Activated T-cell treated with anti-CD3 and anti-CD28 coated beads, Interleukin-2, amount 50 U/mL, for 48 hours (primary cell): ENCODE measurements around the gene CRY2.
A peak's percentile ranks its signal among the peaks of the same experiment; 100 is the strongest.
"Not testable (repeated sequence)": the region's sequence is repeated elsewhere in the genome, so short reads cannot be mapped to it uniquely, and the experiment has no call there.

Experiments used
- DNase-seq, 2 experiments: peaks; one replicate each; pipeline ENCODE4 v3.0.0-alpha.2; 2020

The CRY2 gene

DNA sequence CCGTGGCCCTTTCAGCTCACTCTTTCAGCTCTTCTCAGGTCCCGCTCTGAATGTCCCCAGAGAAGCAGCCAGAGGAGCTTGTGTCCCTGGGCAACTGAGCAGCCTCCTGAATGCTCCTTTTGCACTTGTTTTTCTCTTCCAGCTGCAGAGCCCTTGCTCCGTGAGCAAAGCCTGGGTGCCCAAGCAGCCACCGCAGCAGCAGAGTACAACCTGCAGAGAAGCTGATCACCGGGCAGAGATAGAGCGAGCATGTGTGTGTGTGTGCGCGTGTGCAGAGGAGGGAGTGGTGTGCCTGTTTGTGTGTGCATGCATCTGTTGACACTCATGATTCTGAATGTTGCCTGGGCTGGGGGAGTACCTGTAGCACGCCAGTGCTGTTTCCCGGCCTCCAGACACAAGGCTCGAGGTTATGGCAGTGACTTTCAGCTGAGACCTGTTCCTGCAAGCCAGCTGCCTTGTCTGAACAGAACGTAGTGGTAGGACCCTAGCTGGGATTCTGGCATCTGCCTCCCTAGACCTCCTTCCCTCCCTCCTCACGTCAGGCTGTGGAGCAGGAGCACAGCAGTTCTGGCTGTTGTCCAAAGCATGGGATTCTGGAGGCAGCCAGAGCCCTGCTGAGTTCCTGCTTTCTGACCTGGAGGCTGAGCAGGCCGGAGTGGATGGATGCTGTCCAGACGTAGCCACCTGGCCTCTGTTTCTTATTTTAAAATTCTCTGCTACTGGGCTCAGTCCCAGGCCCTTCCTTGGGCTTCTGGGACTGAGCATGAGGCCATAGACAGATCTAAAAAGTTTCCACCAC lies 33.7 kb downstream of the CRY2 start:
- DNase-seq = no peak

DNA sequence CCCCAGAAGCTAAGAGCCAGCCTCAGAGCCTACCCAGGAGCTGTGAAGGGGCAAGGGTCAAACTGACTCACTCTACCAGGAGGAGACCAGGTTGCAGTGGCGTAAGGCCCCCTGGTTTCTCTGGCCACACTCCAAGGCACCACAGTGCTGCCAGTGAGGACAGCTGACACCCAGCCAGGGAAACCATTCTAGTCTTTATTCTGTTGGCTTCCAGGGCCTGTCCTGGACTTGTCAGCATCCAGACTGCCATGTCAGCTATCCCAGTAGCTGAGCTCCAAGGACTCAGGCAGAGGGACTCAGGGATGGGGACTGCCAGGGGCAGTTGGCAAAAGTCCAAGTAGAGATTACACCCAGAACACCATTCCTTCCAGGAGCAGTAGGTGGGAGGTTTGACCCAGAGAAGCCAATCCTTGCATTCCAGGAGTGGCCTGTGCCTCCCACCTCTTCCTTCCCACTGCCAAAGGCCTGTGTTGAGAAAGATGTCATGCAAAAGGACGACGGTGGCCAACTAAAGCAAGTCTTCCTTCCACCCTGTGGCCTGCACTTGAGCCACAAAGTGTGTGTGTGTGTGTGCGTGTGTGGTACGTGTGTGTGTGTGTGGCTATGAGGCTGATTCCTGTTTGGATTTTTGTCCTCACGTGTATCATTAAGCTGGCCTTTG lies 34.6 kb downstream of the CRY2 start:
- DNase-seq = no peak

DNA sequence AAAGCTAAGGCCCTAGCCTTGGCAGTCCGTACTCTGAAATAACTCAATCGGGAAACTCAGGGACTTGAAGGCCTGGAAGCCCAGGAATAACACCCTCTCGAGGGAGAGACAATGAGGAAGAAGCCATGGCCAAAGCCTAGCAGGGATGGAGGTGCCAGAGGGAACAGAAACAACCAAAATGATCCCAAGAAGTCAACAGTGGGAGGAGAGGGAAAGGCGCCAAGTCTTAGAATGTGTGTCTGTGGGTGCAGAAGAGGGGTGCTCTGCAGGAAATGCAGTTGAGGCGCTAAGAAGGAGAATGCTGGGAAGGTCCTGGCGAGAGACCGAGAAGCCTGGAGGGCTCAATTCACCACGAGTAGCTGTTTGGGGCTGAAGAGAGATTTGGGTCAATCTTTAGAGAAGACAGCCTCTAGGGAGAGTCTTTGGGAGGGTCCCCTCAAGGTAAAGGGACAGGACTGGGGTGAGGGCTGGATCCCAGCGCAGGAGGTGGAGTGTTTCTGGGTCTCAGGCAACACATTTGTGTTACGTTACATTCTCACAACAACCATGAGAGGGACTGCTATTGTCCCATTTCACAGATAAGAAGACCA lies 37.4 kb downstream of the CRY2 start:
- no peak for DNase-seq

DNA sequence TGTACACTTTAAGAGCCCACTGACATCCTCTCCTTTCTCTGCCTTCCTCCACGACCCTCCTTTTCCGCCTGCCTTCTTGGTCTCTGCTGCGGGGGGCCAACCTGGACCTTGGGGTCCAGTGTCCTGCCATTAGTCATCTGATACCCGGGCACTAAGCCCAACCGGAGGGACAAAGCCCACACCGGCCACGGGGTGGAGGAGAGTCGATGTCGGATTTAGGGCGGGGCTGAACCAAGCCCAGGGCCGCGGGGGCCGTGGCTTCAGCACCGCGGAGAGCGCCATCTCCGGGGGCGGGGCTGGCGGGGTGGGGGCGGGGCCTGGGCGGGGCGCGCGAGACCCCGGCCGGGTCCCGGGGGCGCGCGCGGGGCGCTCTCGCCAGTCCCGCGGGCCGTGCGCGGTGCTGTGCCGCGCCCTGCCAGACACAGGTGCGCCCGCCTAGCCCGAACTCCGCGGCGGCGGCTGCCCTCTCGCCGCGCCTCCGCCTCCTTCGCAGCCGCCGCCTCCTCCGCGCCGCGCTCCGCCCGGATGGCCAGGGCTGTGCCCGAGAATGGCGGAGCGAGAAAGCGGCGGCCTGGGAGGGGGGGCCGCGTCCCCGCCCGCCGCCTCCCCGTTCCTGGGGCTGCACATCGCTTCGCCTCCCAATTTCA lies 38.1 kb downstream of the CRY2 start, which contains the start of gene MAPK8IP1:
Gene MAPK8IP1 (plus strand): TSS at position 378 of the 647 bp plus-strand sequence. CDS start 170 bp downstream, at position 548.
- DNase-seq = peak; percentile 67 to 74

DNA sequence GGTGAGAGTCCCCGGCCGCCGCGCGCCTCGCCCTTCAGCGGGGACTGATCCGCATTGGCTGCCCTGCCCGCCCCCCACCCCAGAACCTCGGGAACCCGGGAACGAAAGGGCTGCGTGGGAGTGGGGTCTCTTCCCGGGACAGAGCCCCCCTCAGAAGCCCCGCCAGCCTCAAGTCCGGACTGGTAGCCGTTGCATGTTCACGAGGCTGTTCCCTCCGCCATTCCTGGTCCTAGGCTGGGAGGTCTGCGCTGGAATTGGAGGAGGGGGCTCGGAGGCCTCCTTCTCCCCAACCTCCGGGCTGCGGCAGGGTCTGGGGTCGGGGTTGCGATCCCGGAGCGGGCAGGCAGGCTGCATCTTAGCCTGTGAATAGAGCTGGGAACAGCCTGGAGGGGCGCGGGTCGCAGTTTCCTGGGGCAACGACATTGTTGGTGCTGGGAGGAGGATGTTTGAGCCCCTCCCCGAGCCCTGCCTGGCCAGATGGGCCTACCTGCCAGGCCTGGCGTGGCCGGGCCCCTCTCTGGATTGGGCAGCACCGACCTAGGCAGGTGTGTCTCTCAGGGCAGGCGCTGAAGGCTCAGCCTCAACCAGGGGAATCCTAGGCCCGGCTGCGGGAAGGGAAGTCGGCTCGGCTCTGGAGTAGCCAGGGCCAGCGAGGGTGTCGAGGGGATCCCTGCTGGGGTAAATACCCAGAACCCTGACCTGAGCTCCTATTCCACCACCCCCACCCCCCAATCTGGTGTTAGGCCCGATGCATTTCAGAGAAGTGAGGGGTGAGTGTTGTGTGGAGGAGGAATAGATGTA lies 38.8 kb downstream of the CRY2 start:
- DNase-seq = no peak

DNA sequence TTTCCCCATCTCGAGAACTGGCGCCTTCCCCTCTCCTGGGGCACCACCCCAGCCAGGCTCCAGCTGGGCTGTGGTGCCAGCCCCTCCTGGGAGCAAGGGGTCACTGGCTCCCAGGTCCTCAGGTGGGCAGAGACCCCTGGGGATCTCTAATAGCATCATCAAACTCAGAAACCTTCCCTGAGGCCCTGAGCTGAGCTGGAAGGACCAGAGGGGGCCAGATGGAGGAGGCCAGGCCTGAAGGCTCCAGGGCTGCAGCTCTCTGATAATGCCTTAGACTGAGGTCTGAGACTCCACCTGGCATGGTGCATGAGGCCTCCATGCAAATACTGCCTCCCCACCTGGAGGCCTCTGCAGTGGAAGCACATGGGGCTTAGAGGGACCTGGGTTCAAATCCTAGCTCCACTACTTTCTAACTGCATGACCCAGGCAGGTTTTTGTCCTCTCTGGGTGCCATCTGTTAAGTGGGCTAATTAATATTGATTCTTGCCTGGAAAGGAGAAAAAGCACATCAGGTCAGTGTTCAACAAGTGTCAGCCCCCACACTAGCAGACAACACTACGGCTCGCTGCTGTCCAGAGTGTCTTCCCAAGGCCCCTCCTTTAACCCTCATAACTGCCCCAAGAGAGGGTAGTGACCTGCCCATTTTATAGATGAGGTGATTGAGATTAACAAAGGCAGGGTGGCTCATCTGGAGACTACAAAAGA lies 39.7 kb downstream of the CRY2 start:
- no peak for DNase-seq

DNA sequence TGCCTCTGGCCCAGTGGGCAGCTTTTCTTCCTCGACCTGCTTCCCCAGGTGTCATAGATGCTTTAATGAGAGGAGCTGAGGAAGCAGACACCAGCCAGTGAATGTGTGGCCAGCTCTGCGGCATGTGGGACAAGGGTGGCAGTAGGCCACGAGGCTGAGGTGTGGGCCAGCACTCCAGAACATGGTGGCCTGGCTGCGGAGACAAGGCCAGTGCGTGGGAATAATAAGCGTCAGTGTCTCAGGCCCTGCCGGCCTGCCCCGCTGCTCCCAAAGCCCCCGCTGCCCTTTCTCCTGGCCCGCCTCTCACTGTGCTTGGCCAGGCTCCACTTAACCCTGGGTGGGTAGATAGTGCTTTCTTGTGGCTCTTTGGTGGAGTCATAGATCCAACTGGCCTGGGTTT lies 40.3 kb downstream of the CRY2 start:
- no peak for DNase-seq

DNA sequence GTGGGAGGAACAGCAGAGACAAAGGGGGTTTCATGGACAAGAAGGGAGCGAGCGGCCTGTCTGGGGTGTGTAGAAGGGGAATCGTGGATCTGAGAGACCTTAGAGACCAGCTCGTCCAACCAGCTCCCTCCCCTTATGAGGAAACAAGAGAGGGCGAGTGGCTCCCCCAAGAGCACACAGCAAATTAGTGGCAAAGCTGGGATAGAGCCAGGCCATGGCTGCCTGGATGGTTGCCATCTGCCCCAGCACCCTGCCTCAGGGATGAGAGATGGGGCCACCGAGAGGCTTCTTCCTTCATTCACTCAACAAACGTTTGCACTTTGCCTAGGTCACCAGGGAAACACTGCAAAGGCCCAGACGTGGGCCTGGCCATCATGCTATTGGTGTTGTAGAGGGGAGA lies 42.3 kb downstream of the CRY2 start:
- no peak for DNase-seq

DNA sequence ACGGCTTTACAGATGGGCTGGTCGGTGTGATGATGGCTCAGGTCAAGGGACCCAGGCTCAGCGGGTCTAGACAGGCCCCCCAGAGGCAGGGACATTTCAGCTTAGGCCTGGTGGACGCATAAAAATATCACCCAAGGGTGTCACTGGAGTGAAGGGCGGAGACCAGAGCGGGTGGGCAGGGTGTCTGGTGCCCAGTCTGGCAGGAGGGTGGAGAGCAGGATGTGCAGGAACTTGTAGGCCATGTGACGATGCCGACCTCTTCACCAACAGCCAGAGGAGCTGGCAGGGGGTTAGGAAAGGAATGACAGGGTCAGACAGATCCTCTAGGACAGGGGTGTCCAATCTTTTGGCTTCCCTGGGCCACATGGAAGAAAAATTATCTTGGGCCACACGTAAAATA lies 42.7 kb downstream of the CRY2 start:
- DNase-seq = no peak

DNA sequence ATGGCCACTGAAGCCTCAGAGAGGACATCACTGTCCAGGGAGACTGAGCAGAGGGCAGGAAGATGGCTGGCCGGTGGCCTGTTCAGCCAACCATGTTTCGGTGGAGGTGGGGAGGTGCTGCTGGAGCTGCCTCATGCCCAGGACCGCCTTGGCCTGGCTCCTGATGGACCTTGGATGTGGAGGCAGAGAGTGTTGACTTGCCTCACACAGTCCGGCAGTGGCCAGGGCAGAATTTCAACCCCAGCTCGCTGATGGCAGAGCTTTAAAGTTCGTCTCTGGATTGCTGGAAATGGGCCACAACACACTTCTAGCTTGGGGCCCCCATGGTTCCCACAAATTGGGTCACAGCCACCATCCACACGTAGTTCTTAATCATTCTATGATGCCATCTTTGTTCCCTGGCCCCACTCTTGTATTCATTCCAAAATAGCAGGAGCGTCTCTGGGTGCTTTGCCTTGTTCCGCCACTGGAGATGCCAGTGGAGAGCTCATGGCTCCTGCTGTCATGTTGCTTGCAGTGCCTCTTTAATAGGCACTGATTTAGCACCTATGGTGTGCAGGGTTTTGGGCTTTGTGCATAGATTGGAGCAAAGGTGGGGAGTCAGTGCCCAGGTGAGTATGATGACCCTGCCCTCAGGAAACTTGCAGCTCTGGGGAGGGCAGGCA lies 43.7 kb downstream of the CRY2 start:
- no peak for DNase-seq

DNA sequence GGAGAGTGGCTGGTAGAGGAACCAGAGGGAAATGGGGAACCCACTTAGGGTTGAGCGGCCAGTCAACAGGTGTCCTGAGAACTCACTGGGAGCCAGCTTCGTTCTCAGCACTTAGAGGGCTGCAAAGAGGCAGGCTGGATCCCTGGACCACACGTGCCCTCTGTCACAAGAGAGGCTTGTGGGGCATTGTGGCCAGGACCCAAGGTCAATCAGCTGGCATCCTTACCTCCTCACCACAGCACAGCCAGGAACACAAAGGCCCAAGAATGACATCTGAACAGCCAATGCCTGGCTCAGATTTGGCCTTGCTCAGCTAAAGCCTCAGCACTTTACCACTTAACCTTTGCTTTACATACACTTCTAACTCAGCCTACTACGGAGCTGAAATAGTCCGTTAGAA lies 45.6 kb downstream of the CRY2 start:
- no peak for DNase-seq

DNA sequence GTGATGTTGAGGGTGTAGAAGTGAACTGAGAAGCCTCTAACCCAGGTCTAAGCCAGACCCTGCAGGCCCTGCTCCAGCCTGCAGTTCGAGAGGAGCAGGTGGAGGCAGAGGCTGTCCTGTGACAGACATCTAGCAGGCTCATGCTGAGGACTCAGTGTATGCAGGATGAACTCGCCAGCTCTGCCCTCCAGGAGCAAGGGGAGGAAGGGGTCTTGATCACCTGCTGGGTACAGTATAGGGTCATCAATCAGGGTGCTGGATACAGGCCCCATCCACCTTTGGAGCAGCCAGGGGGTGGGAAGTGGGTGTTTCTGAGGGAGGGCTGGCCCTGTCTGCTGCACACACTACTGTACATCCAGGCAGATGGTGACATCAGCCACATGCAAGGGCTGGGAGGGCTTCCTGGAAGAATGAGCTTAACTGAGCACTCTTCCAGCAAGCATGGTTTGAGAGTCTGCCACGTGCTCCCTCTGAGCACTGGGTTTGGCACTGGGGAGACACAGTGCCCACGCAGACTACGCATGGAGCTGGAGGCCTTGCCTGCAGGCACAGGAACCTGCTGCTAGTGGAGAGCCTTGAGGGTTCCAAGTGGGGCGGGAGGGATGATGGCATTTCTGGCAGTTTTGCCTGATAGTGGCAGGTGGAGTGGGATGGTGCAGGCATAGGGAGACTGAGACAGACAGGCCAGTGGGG lies 47.4 kb downstream of the CRY2 start:
- no peak for DNase-seq

DNA sequence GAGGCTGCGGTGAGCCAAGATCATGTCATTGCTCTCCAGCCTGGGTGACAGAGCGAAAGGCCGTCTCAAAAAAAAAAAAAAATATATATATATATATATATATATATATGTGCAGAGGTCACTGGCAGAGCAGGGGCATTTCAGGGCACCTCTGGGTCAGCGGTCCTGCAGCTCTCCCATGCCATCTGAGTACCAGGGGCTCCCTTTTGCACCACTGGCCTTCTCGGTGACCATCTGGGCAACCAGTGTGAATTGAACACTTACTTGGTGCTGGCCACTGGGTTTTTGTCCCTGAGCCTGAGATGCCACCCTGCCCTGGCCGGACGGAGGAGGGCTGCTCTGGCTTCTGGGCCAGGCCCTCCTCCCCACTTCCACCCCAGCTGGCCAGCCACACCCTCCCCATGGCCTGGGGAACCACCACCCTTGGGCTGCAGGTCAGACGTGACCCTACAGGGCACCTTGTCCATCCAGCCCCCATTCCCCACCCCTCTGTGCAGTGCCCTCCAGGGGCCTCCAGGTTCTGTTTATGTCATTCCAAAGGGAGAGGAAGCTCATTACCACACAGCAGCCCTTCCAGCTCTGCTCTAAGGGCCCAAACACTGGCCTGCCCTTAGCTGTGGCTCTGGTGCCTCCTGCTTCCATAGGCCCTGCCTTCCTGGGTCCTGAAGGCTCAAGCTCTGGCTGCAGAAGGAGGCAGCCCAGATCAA lies 48.4 kb downstream of the CRY2 start:
- no peak for DNase-seq

DNA sequence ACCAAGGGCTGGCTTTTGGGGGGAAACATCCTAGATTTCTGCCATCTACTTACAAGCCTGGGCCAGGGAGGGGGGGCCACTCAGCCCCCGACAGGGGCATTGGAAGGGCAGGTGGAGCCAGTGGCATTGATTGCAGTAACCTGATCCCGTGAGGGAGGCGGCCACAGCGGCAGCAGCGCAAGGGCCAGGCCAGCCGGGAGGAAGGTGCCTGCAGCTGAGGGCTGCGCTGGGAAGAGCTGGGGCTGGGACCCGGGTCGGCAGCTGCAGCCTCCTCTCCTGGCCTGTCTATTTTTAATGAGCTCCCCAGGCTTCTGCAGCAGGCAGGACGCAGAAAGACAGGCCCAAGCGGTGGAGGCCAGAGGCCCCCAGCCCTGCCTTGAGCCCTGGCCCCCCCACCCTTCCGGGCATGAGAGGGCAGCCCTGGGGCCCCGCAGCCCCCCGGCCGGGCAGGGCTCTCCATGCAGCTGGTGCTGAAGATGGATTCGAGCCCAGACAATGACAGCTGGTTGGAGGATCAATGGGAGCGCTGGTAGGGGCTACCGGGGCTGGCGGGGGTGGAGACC lies 49.2 kb downstream of the CRY2 start:
- DNase-seq = no peak

DNA sequence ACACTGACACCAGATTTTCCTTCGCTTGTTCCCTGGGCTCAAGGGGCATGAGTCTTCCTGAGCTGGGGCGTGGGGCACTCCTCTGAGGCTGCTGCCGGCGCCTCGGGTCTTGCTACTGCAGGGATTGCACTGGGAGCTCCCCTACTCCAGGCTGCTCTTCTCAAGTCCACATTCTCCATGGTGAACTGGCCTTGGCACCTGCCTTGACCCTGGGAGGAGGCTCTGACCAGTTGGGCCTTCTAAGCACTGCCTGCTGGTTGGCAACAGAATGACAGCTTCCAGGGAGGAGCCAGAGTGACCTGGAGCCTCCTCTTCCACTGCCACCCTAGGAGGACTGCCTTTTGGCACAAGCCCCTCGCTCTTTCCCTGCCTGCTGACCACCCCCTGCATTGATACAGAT lies 50.3 kb downstream of the CRY2 start:
- DNase-seq = no peak

DNA sequence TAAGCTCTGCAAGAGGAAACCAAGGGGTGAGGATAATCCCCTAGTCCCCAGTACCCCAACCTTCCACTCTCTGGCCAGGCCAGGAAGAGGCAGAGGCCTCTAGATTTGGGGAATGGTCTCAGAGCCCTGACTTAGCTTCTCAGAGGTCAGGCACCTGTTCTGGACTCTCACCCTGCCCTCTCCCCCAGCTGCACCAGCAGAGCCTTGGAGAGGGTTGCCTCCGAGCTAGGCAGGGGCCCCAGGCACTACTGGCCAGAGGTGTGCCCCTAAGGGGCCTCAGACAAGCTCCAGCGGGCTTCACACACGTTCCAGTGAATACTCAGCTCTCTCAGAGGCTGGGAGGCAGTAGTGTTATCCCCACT lies 51.8 kb downstream of the CRY2 start:
- DNase-seq = no peak

DNA sequence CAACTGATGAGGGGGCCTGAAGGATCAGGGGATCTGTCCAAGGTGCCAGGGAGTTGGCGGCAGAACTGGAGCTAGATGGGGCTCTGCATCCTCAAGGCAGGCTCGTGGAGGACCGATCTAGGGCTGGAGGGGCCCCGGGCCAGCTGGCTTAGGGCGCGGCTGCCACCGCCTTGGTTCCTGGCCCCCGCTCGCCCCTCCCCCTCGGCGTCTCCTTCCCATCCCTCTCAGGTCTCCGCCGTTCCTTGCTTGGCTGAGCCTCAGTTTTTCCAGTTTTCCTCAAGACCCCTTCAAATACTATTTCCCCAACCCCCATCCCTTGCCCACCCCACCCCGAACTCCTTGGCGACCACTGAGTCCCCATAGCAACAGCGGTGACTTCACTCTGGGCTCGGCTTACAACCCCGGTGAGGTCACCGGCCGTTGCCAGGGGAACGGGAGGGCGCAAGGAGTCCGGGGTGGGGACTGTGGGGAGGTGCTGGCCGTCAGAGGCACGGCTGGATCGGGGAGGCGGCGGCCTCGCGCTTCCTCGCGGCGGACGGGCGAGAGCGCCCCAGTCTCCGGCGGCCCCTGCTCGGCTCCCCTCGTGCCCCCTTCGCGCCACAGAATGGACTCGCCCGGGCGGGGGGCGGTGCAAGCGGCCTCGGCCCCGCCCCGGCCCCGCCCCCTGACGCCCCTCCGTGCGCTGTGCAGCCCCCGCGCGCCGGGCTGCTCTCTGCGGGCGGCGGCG lies 52.3 kb downstream of the CRY2 start:
- peak; percentile 76 to 81 for DNase-seq

DNA sequence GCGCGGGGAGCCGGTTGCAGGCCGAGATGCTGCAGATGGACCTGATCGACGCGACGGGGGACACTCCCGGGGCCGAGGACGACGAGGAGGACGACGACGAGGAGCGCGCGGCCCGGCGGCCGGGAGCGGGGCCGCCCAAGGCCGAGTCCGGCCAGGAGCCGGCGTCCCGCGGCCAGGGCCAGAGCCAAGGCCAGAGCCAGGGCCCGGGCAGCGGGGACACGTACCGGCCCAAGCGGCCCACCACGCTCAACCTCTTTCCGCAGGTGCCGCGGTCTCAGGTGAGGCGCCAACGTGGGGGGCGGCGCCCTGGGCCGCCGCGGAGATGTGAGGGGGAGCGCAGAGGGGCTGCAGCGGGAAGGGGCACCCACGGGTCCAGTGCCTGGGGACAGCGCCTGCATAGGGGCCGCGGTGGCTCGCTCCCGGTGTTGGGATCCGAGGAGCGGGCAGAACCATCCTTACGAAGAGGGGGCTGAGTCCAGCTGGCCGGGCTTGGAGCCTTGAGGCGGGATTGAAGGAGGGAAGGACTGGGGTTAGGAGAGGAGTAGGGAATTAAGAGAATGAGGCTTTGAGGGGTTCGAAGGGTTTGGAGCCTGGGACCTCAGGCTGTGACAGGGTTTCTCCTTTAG lies 53.0 kb downstream of the CRY2 start:
- not testable (repeated sequence) for DNase-seq
